GM19099 (cell line): ENCODE measurements around the gene SLC48A1.

Experiments
- POLR2A ChIP-seq: IDR thresholded peaks from 3 replicates; pipeline ENCODE4 v1.6.1; 2011; ENCODE audit warnings: low read depth; ENCODE audit not compliant: insufficient read length; ENCODE audit errors: extremely low read depth

The SLC48A1 gene

DNA sequence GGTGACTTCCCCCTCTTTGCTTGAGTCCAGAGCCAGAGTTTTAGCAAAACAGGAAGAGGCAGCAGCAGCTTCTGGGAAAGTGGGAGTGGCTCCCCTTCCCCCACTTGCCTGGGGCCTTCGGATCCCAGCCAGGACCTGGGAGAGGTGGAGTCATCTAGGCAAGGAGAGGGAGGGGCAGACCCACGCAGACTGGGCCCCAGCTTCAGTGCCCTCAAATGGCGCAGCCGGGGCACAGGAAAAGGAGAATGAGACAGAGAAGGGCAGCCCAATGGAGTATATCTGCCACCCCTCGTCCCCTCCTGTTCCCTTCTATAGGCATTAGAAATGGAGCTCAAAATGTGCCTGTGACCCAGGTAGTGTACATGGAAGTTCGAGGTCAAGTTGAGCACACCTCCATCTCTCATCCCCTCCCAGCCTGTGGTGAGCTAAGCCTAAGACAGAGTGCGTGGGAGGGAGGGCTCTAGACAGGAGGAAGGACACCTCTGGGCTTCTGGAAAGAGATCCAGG, 56.0 kb downstream of the SLC48A1 start:
- no peak for TF ChIP-seq POLR2A

DNA sequence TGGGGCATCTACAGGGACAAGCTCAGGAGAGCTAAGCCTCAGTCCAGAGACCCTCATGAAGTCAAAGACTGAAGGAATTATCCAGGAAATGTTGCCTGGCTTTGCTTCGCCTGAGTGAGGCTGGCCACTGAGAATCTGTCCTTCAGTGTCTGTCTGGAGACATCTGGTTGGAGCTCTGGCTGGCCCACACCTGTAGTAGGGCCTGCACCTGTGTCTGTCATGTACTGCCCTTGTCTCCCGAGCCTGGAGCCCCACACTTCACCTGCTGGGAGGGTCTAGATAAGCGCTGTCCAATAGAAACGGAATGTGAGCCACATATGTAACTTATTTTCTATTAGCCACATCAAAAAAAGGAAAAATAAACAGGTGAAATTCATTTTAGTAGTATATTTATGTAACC, 56.5 kb downstream of the SLC48A1 start:
- TF ChIP-seq POLR2A = no peak
